SK-N-SH (cell line): ENCODE measurements around the gene SAP30BP. TPM values are rescaled to one million over a fixed set of nuclear protein-coding genes. Genes with fewer than 3 reads are reported as not detected.

Experiments
- CTCF ChIA-PET: fragments of 300-600, 350-600 bp; formaldehyde crosslinking; extraction: SDS; loops from one replicate; lab custom pipeline; 2021; lab: Yijun Ruan, JAX
- POLR2A ChIA-PET: fragments of 350-600 bp; sonication (Branson Sonifier 250); formaldehyde crosslinking; extraction: SDS; loops from one replicate; lab custom pipeline; 2020; ENCODE audit warnings: antibody characterized with exemption, inconsistent platforms; lab: Yijun Ruan, JAX
- DNase-seq: peaks from one replicate; pipeline ENCODE4 v3.0.0; 2012
- H2AFZ ChIP-seq: fragments of 200-600 bp; sonication (generic); 2 replicates; pipeline ENCODE4 v1.8.1; 2016; ENCODE audit warnings: antibody characterized with exemption, mild to moderate bottlenecking, low read depth
- H3F3A ChIP-seq: fragments of 200-600 bp; sonication (generic); replicated peaks from 2 replicates; pipeline ENCODE3; 2016; ENCODE audit warnings: antibody characterized with exemption, mild to moderate bottlenecking; ENCODE audit not compliant: insufficient read depth
- H3K27ac ChIP-seq, 2 experiments: fragments of 200-500 bp in 1 of 2; fragments of 200-600 bp in 1 of 2; sonication (Bioruptor generic) in 1 of 2; sonication (generic), shearing (Covaris generic) in 1 of 2; 2 replicates each; pipeline versions ENCODE4 v1.5.1 to v1.6.1; 2014 to 2016; ENCODE audit warnings: low read depth in 2 of 2, inconsistent platforms in 1 of 2, low read length in 1 of 2, mild to moderate bottlenecking in 1 of 2, mixed read lengths in 1 of 2
- H3K27me3 ChIP-seq: fragments of 200-600 bp; sonication (generic), shearing (Covaris generic); 2 replicates; pipeline ENCODE4 v1.6.1; 2016; ENCODE audit warnings: mixed run types; ENCODE audit not compliant: insufficient read depth
- H3K36me3 ChIP-seq, 2 experiments: fragments of 200-500 bp in 1 of 2; fragments of 200-600 bp in 1 of 2; sonication (Bioruptor generic) in 1 of 2; sonication (generic) in 1 of 2; replicated peaks in 1 of 2; 2 replicates each; pipeline versions ENCODE3 to v1.5.1; 2014 to 2016; ENCODE audit warnings: low read length in 1 of 2, mild to moderate bottlenecking in 1 of 2; ENCODE audit not compliant: insufficient read depth in 2 of 2, control insufficient read depth in 1 of 2
- H3K4me1 ChIP-seq, 2 experiments: fragments of 200-500 bp in 1 of 2; fragments of 200-600 bp in 1 of 2; sonication (Bioruptor generic) in 1 of 2; sonication (generic), shearing (Covaris generic) in 1 of 2; 2 replicates each; pipeline versions ENCODE4 v1.5.1 to v1.6.1; 2014 to 2016; ENCODE audit warnings: low read depth in 1 of 2, low read length in 1 of 2, mixed run types in 1 of 2; ENCODE audit not compliant: insufficient read depth in 2 of 2, control insufficient read depth in 1 of 2
- H3K4me2 ChIP-seq: fragments of 200-600 bp; sonication (generic), shearing (Covaris generic); 2 replicates; pipeline ENCODE4 v1.6.1; 2017; ENCODE audit warnings: mixed run types
- H3K4me3 ChIP-seq, 2 experiments: fragments of 200-500 bp in 1 of 2; fragments of 200-600 bp in 1 of 2; sonication (Bioruptor generic) in 1 of 2; sonication (generic), shearing (Covaris generic) in 1 of 2; 2 replicates each; pipeline versions ENCODE4 v1.5.1 to v1.8.1; 2014 to 2016; ENCODE audit warnings: low read depth in 2 of 2, inconsistent platforms in 1 of 2, low read length in 1 of 2, mild to moderate bottlenecking in 1 of 2, mixed read lengths in 1 of 2, moderate library complexity in 1 of 2
- H3K79me2 ChIP-seq: fragments of 200-600 bp; sonication (generic); 2 replicates; pipeline ENCODE4 v1.8.1; 2017; ENCODE audit warnings: mild to moderate bottlenecking; ENCODE audit not compliant: insufficient read depth
- H3K9ac ChIP-seq: fragments of 200-600 bp; sonication (generic); 2 replicates; pipeline ENCODE4 v1.6.1; 2017; ENCODE audit warnings: mixed run types
- H3K9me2 ChIP-seq: fragments of 200-600 bp; sonication (generic); 2 replicates; pipeline ENCODE4 v1.6.1; 2017; ENCODE audit warnings: mixed run types
- H3K9me3 ChIP-seq: fragments of 200-600 bp; sonication (generic); 2 replicates; pipeline ENCODE4 v1.6.1; 2017; ENCODE audit warnings: mixed run types, mild to moderate bottlenecking, moderate library complexity
- H4K20me1 ChIP-seq: fragments of 200-600 bp; sonication (generic); 2 replicates; pipeline ENCODE4 v1.6.1; 2017; ENCODE audit warnings: mild to moderate bottlenecking, mixed run types; ENCODE audit not compliant: insufficient read depth
- CHD2 ChIP-seq: fragments of 150-350 bp; IDR thresholded peaks from 2 replicates; pipeline ENCODE4 v1.6.1; 2018; ENCODE audit warnings: low read length; ENCODE audit not compliant: partially characterized antibody
- EP300 ChIP-seq, 2 experiments: IDR thresholded peaks; 2 replicates each; pipeline versions ENCODE4 v1.4.0 to v1.6.1; 2012; ENCODE audit warnings: borderline replicate concordance in 1 of 2, low read depth in 1 of 2, low read length in 1 of 2
- EZH2phosphoT487 ChIP-seq: fragments of 200-600 bp; sonication (generic); IDR thresholded peaks from 2 replicates; pipeline ENCODE4 v1.6.1; 2017; ENCODE audit warnings: low read depth, mixed run types, mild to moderate bottlenecking, antibody characterized with exemption, moderate library complexity, borderline replicate concordance
- FOSL2 ChIP-seq: IDR thresholded peaks from 2 replicates; pipeline ENCODE4 v1.4.0; 2012; ENCODE audit warnings: low read depth, mild to moderate bottlenecking, moderate library complexity, borderline replicate concordance
- MXI1 ChIP-seq: IDR thresholded peaks from 2 replicates; pipeline ENCODE4 v1.6.1; 2012; ENCODE audit warnings: mild to moderate bottlenecking, low read depth, low read length, improper control_type of control experiment
- NRF1 ChIP-seq: IDR thresholded peaks from 2 replicates; pipeline ENCODE4 v1.6.1; 2012; ENCODE audit warnings: low read depth, mild to moderate bottlenecking, low read length
- PBX3 ChIP-seq: IDR thresholded peaks from 2 replicates; pipeline ENCODE4; 2012
- POLR2AphosphoS5 ChIP-seq: IDR thresholded peaks from 2 replicates; pipeline ENCODE4 v1.6.1; 2012; ENCODE audit warnings: low read depth, low read length
- REST ChIP-seq: IDR thresholded peaks from 2 replicates; pipeline ENCODE4 v1.6.1; 2012; ENCODE audit warnings: mild to moderate bottlenecking, low read depth, low read length, moderate library complexity
- SMC3 ChIP-seq: IDR thresholded peaks from 2 replicates; pipeline ENCODE4 v1.6.1; 2012; ENCODE audit warnings: low read depth, low read length, improper control_type of control experiment
- YY1 ChIP-seq: IDR thresholded peaks from 2 replicates; pipeline ENCODE4 v1.4.0; 2012; ENCODE audit warnings: low read depth, mild to moderate bottlenecking
- ZBTB33 ChIP-seq: IDR thresholded peaks from 2 replicates; pipeline ENCODE4 v1.4.0; 2012; ENCODE audit warnings: low read depth, borderline replicate concordance
- WGBS: methylation state at CpG from one replicate; pipeline ENCODE4 v1.1.6; 2017; ENCODE audit warnings: low lambda C conversion rate; 5-methylcytosine and 5-hydroxymethylcytosine counted together
- polyA plus RNA-seq, 3 experiments: library from polyadenylated mRNA; depleted of rRNA; stranded (reverse); fragments of >200 nt; gene quantifications; 2 replicates each; pipeline ENCODE4 v1.2.3, GENCODE V29; 2012
- TF ChIP-seq, protein P1 (sequence below): fragments of 200-600 bp; sonication (generic); IDR thresholded peaks from 2 replicates; pipeline ENCODE4 v1.6.1; 2017; ENCODE audit warnings: antibody characterized with exemption, mild to moderate bottlenecking, moderate library complexity

The SAP30BP gene
- polyA plus RNA-seq, 1 of the 3 experiments (the other 2 are of a cell fraction) = 158 TPM

GRCh38 chr17:75719732-75720131 is 52.6 kb downstream of the SAP30BP start:
- ChIA-PET POLR2A (no interaction called here), CTCF (interaction anchor here (1.0 to 25.4 kb wide), 9 partner anchors 13 to 203 kb away, joined by 3 to 419 read pairs (median 4); partner anchors contain the start of genes SMIM5 and TSEN54)
- H3K4me2 ChIP-seq = no peak overlapping the region
- no peaks in the 10 kb centered on the region for H3K36me3 ChIP-seq
- H3K9me3 ChIP-seq = no peaks in the 10 kb centered on the region
- no peaks in the 10 kb centered on the region for H3K79me2 ChIP-seq
- no peak overlapping the region for H3K27ac ChIP-seq
- WGBS = 77% methylated on average over 2 of the region's 2 CpGs
- no peaks in the 10 kb centered on the region for H4K20me1 ChIP-seq
- no peak overlapping the region for H2AFZ ChIP-seq
- TF ChIP-seq NRF1 (no peak), POLR2AphosphoS5 (no peak), YY1 (no peak), PBX3 (no peak), MXI1 (no peak), ZBTB33 (no peak), FOSL2 (no peak)
- TF ChIP-seq, protein P1, sequence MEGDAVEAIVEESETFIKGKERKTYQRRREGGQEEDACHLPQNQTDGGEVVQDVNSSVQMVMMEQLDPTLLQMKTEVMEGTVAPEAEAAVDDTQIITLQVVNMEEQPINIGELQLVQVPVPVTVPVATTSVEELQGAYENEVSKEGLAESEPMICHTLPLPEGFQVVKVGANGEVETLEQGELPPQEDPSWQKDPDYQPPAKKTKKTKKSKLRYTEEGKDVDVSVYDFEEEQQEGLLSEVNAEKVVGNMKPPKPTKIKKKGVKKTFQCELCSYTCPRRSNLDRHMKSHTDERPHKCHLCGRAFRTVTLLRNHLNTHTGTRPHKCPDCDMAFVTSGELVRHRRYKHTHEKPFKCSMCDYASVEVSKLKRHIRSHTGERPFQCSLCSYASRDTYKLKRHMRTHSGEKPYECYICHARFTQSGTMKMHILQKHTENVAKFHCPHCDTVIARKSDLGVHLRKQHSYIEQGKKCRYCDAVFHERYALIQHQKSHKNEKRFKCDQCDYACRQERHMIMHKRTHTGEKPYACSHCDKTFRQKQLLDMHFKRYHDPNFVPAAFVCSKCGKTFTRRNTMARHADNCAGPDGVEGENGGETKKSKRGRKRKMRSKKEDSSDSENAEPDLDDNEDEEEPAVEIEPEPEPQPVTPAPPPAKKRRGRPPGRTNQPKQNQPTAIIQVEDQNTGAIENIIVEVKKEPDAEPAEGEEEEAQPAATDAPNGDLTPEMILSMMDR = no peak
- no peak for DNase-seq
- H3K9ac ChIP-seq = no peak overlapping the region
- no peaks in the 10 kb centered on the region for H3K9me2 ChIP-seq
- H3K27me3 ChIP-seq = peaks cover 44% of the 10 kb centered on the region
- H3F3A ChIP-seq = no peaks in the 10 kb centered on the region
- peaks cover 0 to 4% of the 10 kb centered on the region in 2 experiments; a peak in 1 of 4 replicates for H3K4me1 ChIP-seq
- no peak overlapping the region for H3K4me3 ChIP-seq

DNA sequence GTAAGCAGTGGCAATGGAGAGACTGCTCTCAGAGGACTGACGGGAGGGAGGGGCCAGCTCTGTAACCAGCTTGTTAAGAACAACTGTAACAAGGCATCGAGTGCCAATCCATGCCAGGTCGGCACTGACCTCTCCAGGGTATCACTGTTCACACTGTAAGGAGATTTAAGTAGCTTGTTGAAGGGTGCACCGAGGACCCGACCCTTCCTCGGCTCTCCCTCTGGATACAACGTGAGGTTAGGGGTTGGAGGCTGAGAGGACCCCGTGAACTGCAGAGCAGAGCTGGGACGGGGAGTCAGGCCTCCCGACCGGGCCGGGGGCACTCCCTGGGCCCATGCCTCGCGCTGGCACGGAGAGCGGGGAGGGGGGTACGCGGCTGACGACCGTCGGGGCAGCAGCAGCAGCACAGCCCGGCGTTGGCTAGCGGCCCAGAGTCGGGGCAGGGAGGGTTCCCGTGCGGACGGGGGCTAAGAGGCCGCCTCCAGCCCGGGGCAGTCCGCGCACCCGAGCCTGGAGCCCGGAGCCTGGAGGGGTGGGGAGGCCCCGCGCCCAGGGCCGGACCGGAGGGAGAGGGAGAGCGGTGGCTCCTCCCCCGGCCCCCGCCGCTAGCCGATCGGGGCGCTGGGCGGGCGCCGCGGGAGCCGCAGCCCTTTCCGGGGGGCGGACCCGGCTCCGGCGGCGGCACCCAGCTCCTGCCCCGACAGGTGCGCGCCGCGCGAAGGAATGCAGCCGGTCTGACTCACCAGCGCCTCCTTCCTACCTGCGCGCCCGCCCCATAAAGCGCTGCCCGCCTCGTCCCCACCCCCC is 53.7 kb downstream of the SAP30BP start, which contains the start of gene ITGB4:
Gene ITGB4, plus strand, starts transcription at position 804 of the 807 bp plus-strand sequence. CDS start 3,245 bp downstream, outside the sequence.
- Histone ChIP-seq H4K20me1 (no peaks in the 10 kb centered on the region), H3K4me2 (peak within 1 kb of the TSS; percentile 70), H2AFZ (peak within 1 kb of the TSS; percentile 59; the same call in 1 of the 2 replicates), H3K9me2 (no peaks in the 10 kb centered on the region), H3K27ac (no peak within 1 kb of the TSS), H3F3A (no peaks in the 10 kb centered on the region), H3K4me1 (peaks cover 0 to 4% of the 10 kb centered on the region in 2 experiments; a peak in 1 of 4 replicates), H3K9ac (no peak within 1 kb of the TSS), H3K9me3 (no peaks in the 10 kb centered on the region), H3K79me2 (no peaks in the 10 kb centered on the region), H3K27me3 (peaks cover 44% of the 10 kb centered on the region), H3K4me3 (peak within 1 kb of the TSS; percentile 46 to 50), H3K36me3 (no peaks in the 10 kb centered on the region)
- ChIA-PET CTCF (interaction anchor here (0.6 to 25.4 kb wide), 10 partner anchors 9 to 96 kb away, joined by 3 to 419 read pairs (median 6); partner anchors contain the start of gene SMIM5), POLR2A (no interaction called here)
- WGBS = 6% methylated on average over 43 of the region's 70 CpGs
- peak; percentile 88 for DNase-seq
- TF ChIP-seq SMC3 = no peak
- no peak for TF ChIP-seq ZBTB33
- TF ChIP-seq EZH2phosphoT487 = no peak
- TF ChIP-seq EP300 (IDR thresholded peaks at IDR 0.05; ENCODE audit: borderline replicate concordance in 1 of 2, low read depth in 1 of 2, low read length in 1 of 2) = no peak
- no peak for TF ChIP-seq REST
- no peak for TF ChIP-seq CHD2
